Measurements from ENCODE around the gene CDCA7.
"Not testable (repeated sequence)": the region's sequence is repeated elsewhere in the genome, so short reads cannot be mapped to it uniquely, and the experiment has no call there.

Gene CDCA7

GRCh38 chr2:173354582-173355131 lies at the start of gene CDCA7:
Gene CDCA7, plus strand, starts transcription at chr2:173354872. Its CDS starts 92 bp downstream, at chr2:173354964.
- peak; percentile 31 to 77 (median 41) for DNase-seq (ENCODE audit: low read depth in 3 of 3)

GRCh38 chr2:173305303-173305702 lies 49.4 kb upstream of the CDCA7 start:
- DNase-seq (ENCODE audit: low read depth in 3 of 3): no peak

GRCh38 chr2:173307293-173307692 lies 47.4 kb upstream of the CDCA7 start:
- no peak for DNase-seq (ENCODE audit: low read depth in 3 of 3)

GRCh38 chr2:173309370-173309769 lies 45.3 kb upstream of the CDCA7 start:
- DNase-seq (ENCODE audit: low read depth in 3 of 3): not testable (repeated sequence)

GRCh38 chr2:173311844-173312606 lies 42.6 kb upstream of the CDCA7 start:
- DNase-seq (ENCODE audit: low read depth in 3 of 3): no peak

- DNase-seq (ENCODE audit: low read depth in 3 of 3): no peak
Observed at GRCh38 chr2:173323371-173323770, 31.3 kb upstream of the CDCA7 start.

- DNase-seq (ENCODE audit: low read depth in 3 of 3): no peak
Observed at GRCh38 chr2:173326806-173327205, 27.9 kb upstream of the CDCA7 start.

GRCh38 chr2:173327421-173327820 lies 27.3 kb upstream of the CDCA7 start:
- no peak for DNase-seq (ENCODE audit: low read depth in 3 of 3)

GRCh38 chr2:173333003-173333402 lies 21.7 kb upstream of the CDCA7 start:
- not testable (repeated sequence) for DNase-seq (ENCODE audit: low read depth in 3 of 3)

- no peak for DNase-seq (ENCODE audit: low read depth in 3 of 3)
Observed at GRCh38 chr2:173339807-173340206, 14.9 kb upstream of the CDCA7 start.

- no peak for DNase-seq (ENCODE audit: low read depth in 3 of 3)
Observed at GRCh38 chr2:173343921-173344320, 10.8 kb upstream of the CDCA7 start.

- no peak for DNase-seq (ENCODE audit: low read depth in 3 of 3)
Observed at GRCh38 chr2:173346035-173346434, 8.6 kb upstream of the CDCA7 start.

- no peak for DNase-seq (ENCODE audit: low read depth in 3 of 3)
Observed at GRCh38 chr2:173347305-173348168, 7.1 kb upstream of the CDCA7 start.

GRCh38 chr2:173349287-173349686 lies 5.4 kb upstream of the CDCA7 start:
- DNase-seq (ENCODE audit: low read depth in 3 of 3): no peak

GRCh38 chr2:173350383-173350782 lies 4.3 kb upstream of the CDCA7 start:
- DNase-seq (ENCODE audit: low read depth in 3 of 3): no peak

GRCh38 chr2:173351879-173352278 lies 2.8 kb upstream of the CDCA7 start:
- DNase-seq (ENCODE audit: low read depth in 3 of 3): no peak

GRCh38 chr2:173353556-173353955 lies 1.1 kb upstream of the CDCA7 start:
- DNase-seq (ENCODE audit: low read depth in 3 of 3): no peak

GRCh38 chr2:173354073-173354581 lies 545 bp upstream of the CDCA7 start:
- no peak for DNase-seq (ENCODE audit: low read depth in 3 of 3)

GRCh38 chr2:173355132-173355865 lies 627 bp downstream of the CDCA7 start:
- peak in 2 of 3 experiments; percentile 6 to 26 for DNase-seq (ENCODE audit: low read depth in 3 of 3)

- DNase-seq (ENCODE audit: low read depth in 3 of 3): peak in 1 of 3 experiments; percentile 33
Observed at GRCh38 chr2:173355866-173356508, 1.3 kb downstream of the CDCA7 start.

- no peak for DNase-seq (ENCODE audit: low read depth in 3 of 3)
Observed at GRCh38 chr2:173357346-173357745, 2.7 kb downstream of the CDCA7 start.

Data from stimulated activated CD4-positive, alpha-beta T cell treated with anti-CD3 and anti-CD28 coated beads, TNF-alpha, amount 100 ng/mL, for 24 hours (primary cell).